SU-DHL-6 (cell line): Measurements from ENCODE around the gene FXYD7.

Experiments used
- EZH2phosphoT487 ChIP-seq: fragments of 200-600 bp; sonication (generic), shearing (Covaris generic); conservative IDR thresholded peaks from 2 replicates; pipeline ENCODE4 v1.6.1; 2018; ENCODE audit warnings: mild to moderate bottlenecking, antibody characterized with exemption, low read length, moderate library complexity, mixed read lengths
- TF ChIP-seq, protein P1 (sequence below): fragments of 200-600 bp; sonication (generic); IDR thresholded peaks from one replicate; pipeline ENCODE4 v1.5.1; 2017; ENCODE audit warnings: antibody characterized with exemption, mild to moderate bottlenecking, low read length, moderate library complexity; ENCODE audit not compliant: insufficient read depth, poor library complexity, severe bottlenecking

- TF ChIP-seq, protein P1, sequence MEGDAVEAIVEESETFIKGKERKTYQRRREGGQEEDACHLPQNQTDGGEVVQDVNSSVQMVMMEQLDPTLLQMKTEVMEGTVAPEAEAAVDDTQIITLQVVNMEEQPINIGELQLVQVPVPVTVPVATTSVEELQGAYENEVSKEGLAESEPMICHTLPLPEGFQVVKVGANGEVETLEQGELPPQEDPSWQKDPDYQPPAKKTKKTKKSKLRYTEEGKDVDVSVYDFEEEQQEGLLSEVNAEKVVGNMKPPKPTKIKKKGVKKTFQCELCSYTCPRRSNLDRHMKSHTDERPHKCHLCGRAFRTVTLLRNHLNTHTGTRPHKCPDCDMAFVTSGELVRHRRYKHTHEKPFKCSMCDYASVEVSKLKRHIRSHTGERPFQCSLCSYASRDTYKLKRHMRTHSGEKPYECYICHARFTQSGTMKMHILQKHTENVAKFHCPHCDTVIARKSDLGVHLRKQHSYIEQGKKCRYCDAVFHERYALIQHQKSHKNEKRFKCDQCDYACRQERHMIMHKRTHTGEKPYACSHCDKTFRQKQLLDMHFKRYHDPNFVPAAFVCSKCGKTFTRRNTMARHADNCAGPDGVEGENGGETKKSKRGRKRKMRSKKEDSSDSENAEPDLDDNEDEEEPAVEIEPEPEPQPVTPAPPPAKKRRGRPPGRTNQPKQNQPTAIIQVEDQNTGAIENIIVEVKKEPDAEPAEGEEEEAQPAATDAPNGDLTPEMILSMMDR, result no peak
- no peak for TF ChIP-seq EZH2phosphoT487
Measured at GRCh38 chr19:35126624-35126959, 16.5 kb upstream of the FXYD7 start.
